ENCODE measurements around the gene DNAJB5. TPM values are rescaled to one million over a fixed set of nuclear protein-coding genes. Genes with fewer than 3 reads are reported as not detected.

The DNAJB5 gene
- total RNA-seq, 1 donor from 2014 or later = 27.3 TPM

DNA sequence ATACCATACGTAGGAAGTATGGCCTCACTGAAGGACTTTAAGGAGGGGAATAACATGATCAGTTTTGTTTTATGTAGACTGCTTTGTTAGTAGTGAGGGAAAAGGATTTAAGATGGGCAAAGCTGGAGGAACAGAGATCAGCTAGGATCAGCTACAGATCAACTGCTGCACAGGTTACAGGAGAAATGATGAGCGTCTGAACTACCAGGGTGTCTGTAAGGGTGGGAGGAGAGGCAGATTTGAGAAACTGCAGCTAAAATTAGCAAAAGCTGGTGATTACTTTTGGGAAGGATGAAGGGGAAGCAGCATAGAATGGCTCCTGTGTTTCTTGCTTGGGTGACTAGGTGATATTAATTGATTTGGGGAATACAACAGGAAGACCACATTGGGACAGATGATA is 43.6 kb downstream of the DNAJB5 start:
- FAIRE-seq = no peak
- TF ChIP-seq CTCF (IDR thresholded peaks at IDR 0.05; ENCODE audit: insufficient read depth, low read depth, low read length) (no peak), EZH2 (IDR thresholded peaks at IDR 0.05; ENCODE audit: insufficient read depth, low read length) (no peak)
- Histone ChIP-seq H3K9ac (ENCODE audit: low read length) (no peak overlapping the region), H3K36me3 (ENCODE audit: insufficient read depth, low read length) (peaks cover 2% of the 10 kb centered on the region), H3K9me3 (ENCODE audit: insufficient read depth, low read depth, low read length) (no peaks in the 10 kb centered on the region), H3K4me3 (ENCODE audit: insufficient read depth, low read depth, low read length) (no peak overlapping the region), H3K4me2 (ENCODE audit: low read length) (no peak overlapping the region), H3K27me3 (ENCODE audit: insufficient read depth, low read length) (no peaks in the 10 kb centered on the region), H3K79me2 (ENCODE audit: insufficient read depth, low read length) (no peaks in the 10 kb centered on the region), H3K4me1 (ENCODE audit: insufficient read depth, low read length) (no peaks in the 10 kb centered on the region), H3K27ac (ENCODE audit: low read depth, low read length) (no peak overlapping the region), H2AFZ (ENCODE audit: low read depth, low read length) (no peak overlapping the region), H4K20me1 (ENCODE audit: insufficient read depth, low read length) (no peaks in the 10 kb centered on the region)
- no peak for DNase-seq (ENCODE audit: low read depth)
- Mint-ChIP-seq H3K36me3 (ENCODE audit: low read depth, unreplicated experiment) (peaks cover 43% of the 10 kb centered on the region), H3K27me3 (ENCODE audit: low read depth, unreplicated experiment) (no peaks in the 10 kb centered on the region), H3K27ac (ENCODE audit: unreplicated experiment) (no peak overlapping the region), H3K4me1 (ENCODE audit: low read depth, unreplicated experiment) (peaks cover 2% of the 10 kb centered on the region), H3K9me3 (ENCODE audit: unreplicated experiment) (peaks cover 2% of the 10 kb centered on the region), H3K4me3 (ENCODE audit: unreplicated experiment) (no peak overlapping the region)

DNA sequence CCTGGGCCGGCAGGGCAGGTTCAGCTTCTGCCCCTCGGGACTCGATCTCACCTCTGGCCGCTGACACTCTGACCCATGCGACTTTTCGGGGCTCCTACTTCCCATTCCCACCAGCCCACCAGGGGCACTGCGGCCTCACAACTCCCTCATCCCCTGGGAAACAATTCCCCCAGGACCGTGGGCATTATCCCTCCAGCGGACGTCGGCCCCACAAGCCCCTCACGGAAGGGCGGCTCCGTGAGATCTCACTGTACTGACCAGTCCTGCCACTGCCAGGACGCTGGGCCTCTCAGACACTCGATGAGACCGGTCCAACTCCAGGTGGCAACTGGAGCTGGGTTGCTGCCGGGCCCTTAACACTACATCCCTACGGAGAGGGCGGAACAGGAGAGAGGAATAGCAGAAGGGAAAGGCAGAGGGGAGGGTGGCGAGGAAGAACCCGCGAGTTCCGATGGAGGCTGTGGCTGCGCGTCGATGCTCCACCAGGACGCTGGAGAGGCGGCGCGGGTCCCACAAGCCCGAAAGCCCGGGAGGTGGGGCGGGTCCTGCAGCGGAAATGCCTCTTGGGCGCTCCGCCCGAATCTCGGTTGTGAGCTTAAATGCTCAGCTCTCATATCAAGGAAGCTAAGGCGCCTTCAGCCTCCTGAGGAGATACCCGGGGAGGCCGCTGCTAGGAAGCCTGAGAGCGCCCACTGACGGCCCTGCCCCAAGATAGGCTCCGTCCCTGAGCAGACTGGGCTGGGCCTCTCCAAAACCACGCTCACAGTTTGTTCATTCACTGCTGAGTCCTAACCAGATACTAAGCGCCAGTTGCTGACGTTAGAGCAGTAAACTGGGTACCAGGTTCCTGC is 46.5 kb downstream of the DNAJB5 start:
- Histone ChIP-seq H3K79me2 (ENCODE audit: insufficient read depth, low read length) (no peaks in the 10 kb centered on the region), H2AFZ (ENCODE audit: low read depth, low read length) (no peak overlapping the region), H3K9ac (ENCODE audit: low read length) (no peak overlapping the region), H3K4me2 (ENCODE audit: low read length) (peak overlapping the region; percentile 65), H3K27me3 (ENCODE audit: insufficient read depth, low read length) (no peaks in the 10 kb centered on the region), H3K36me3 (ENCODE audit: insufficient read depth, low read length) (no peaks in the 10 kb centered on the region), H4K20me1 (ENCODE audit: insufficient read depth, low read length) (no peaks in the 10 kb centered on the region), H3K4me1 (ENCODE audit: insufficient read depth, low read length) (no peaks in the 10 kb centered on the region), H3K27ac (ENCODE audit: low read depth, low read length) (no peak overlapping the region), H3K9me3 (ENCODE audit: insufficient read depth, low read depth, low read length) (no peaks in the 10 kb centered on the region), H3K4me3 (ENCODE audit: insufficient read depth, low read depth, low read length) (no peak overlapping the region)
- no peaks in the 10 kb centered on the region for H3K4me1 Mint-ChIP-seq (ENCODE audit: low read depth, unreplicated experiment)
- TF ChIP-seq EZH2 (IDR thresholded peaks at IDR 0.05; ENCODE audit: insufficient read depth, low read length) (no peak), CTCF (IDR thresholded peaks at IDR 0.05; ENCODE audit: insufficient read depth, low read depth, low read length) (no peak)
- H3K9me3 Mint-ChIP-seq (ENCODE audit: unreplicated experiment) = peaks cover 2% of the 10 kb centered on the region
- H3K4me3 Mint-ChIP-seq (ENCODE audit: unreplicated experiment) = no peak overlapping the region
- DNase-seq (ENCODE audit: low read depth) = no peak
- no peaks in the 10 kb centered on the region for H3K27me3 Mint-ChIP-seq (ENCODE audit: low read depth, unreplicated experiment)
- peaks cover 31% of the 10 kb centered on the region for H3K36me3 Mint-ChIP-seq (ENCODE audit: low read depth, unreplicated experiment)
- no peak for FAIRE-seq
- H3K27ac Mint-ChIP-seq (ENCODE audit: unreplicated experiment) = no peak overlapping the region

- Mint-ChIP-seq H3K9me3 (ENCODE audit: unreplicated experiment) (peaks cover 2% of the 10 kb centered on the region), H3K36me3 (ENCODE audit: low read depth, unreplicated experiment) (peaks cover 34% of the 10 kb centered on the region), H3K4me3 (ENCODE audit: unreplicated experiment) (no peak overlapping the region), H3K27me3 (ENCODE audit: low read depth, unreplicated experiment) (no peaks in the 10 kb centered on the region), H3K4me1 (ENCODE audit: low read depth, unreplicated experiment) (peaks cover 24% of the 10 kb centered on the region), H3K27ac (ENCODE audit: unreplicated experiment) (peak overlapping the region; percentile 12)
- H3K4me3 ChIP-seq (ENCODE audit: insufficient read depth, low read depth, low read length) = no peak overlapping the region
- peaks cover 4% of the 10 kb centered on the region for H3K4me1 ChIP-seq (ENCODE audit: insufficient read depth, low read length)
- TF ChIP-seq EZH2 (IDR thresholded peaks at IDR 0.05; ENCODE audit: insufficient read depth, low read length) (no peak), CTCF (IDR thresholded peaks at IDR 0.05; ENCODE audit: insufficient read depth, low read depth, low read length) (no peak)
- H4K20me1 ChIP-seq (ENCODE audit: insufficient read depth, low read length) = peaks cover 20% of the 10 kb centered on the region
- H2AFZ ChIP-seq (ENCODE audit: low read depth, low read length) = no peak overlapping the region
- H3K9ac ChIP-seq (ENCODE audit: low read length) = no peak overlapping the region
- H3K27ac ChIP-seq (ENCODE audit: low read depth, low read length) = no peak overlapping the region
- H3K79me2 ChIP-seq (ENCODE audit: insufficient read depth, low read length) = no peaks in the 10 kb centered on the region
- FAIRE-seq (no peak), DNase-seq (ENCODE audit: low read depth) (no peak)
- H3K27me3 ChIP-seq (ENCODE audit: insufficient read depth, low read length) = no peaks in the 10 kb centered on the region
- H3K4me2 ChIP-seq (ENCODE audit: low read length) = no peak overlapping the region
- H3K36me3 ChIP-seq (ENCODE audit: insufficient read depth, low read length) = no peaks in the 10 kb centered on the region
- no peaks in the 10 kb centered on the region for H3K9me3 ChIP-seq (ENCODE audit: insufficient read depth, low read depth, low read length)
These were observed 52.6 kb downstream of the DNAJB5 start for GRCh38 chr9:35042081-35042604.
